H1 (cell line): ENCODE results near the gene PPID. TPM values are rescaled to one million over a fixed set of nuclear protein-coding genes. Genes with fewer than 3 reads are reported as not detected.

ENCODE experiments used
- EZH2 ChIP-seq: fragments of 200-600 bp; sonication (generic); IDR thresholded peaks from 2 replicates; pipeline ENCODE4 v1.7.1; 2012; ENCODE audit warnings: low read depth, mild to moderate bottlenecking, moderate library complexity, low read length, inconsistent platforms; ENCODE audit not compliant: severe bottlenecking
- HDAC2 ChIP-seq, 2 experiments: fragments of 300-600 bp in 1 of 2; sonication (generic) in 1 of 2; IDR thresholded peaks; 2 replicates each; pipeline ENCODE4 v1.6.1; 2011 to 2012; ENCODE audit warnings: low read depth in 2 of 2, low read length in 2 of 2, mild to moderate bottlenecking in 2 of 2, moderate library complexity in 2 of 2, borderline replicate concordance in 1 of 2, inconsistent platforms in 1 of 2
- polyA plus RNA-seq, 7 experiments: library from polyadenylated mRNA; depleted of rRNA in 3 of 7; stranded (reverse) in 5 of 7; unstranded in 2 of 7; fragments of >200 nt in 5 of 7; fragments of 200-250 nt in 2 of 7; gene quantifications; 1 replicate in 5 of 7; 2 replicates in 1 of 7; 4 replicates in 1 of 7; pipeline versions ENCODE4 v1.2.1 to v1.2.3, GENCODE V29; 2011 to 2013; ENCODE audit warnings: missing spikeins in 2 of 7, mixed read lengths in 2 of 7
- total RNA-seq: library from RNA; stranded (reverse); fragmentation: NEBNext Ultra II Directional; extraction: Animal tissue kit (Norgen Biotek cat#: 25700); gene quantifications from 2 replicates; pipeline ENCODE4 v1.2.1, GENCODE V29; 2021

The PPID gene
- total and polyA plus RNA-seq, 2 of the 8 experiments (the other 6 are each of a cell fraction or from before 2014, with no cell fraction given), result 20.2 to 53.2 TPM

DNA sequence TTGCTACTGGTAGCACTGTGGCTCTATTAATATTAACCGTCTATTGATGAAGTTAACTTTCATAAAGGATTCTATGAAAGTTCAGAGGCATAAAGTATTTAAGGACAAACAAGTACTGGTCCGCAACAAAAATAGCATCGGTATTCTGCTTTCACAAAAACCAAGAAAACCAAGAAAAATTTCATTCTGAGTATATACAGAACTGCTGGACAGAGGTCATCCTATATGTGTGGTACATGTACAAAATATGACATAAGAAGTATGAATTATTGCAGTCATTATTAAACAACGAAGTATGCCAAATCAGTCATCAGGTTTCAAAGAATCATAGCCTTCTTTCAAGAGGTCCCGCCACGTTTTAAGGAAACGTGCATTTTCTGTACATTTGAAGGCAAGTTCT, 53.9 kb downstream of the PPID start (continued):
- TF ChIP-seq HDAC2 (IDR thresholded peaks at IDR 0.05; ENCODE audit: borderline replicate concordance in 1 of 2, low read depth in 2 of 2, low read length in 2 of 2) (no peak), EZH2 (no peak)
